Left colon (tissue), 2 donors: Measurements from ENCODE around the gene AMFR. TPM values are rescaled to one million over a fixed set of nuclear protein-coding genes. Genes with fewer than 3 reads are reported as not detected.

ENCODE experiments used
- ATAC-seq: fragments of 200-7000 bp; cut with Tn5 transposase; one replicate; pipeline ENCODE4 v1.9.1; 2020; ENCODE audit warnings: mild to moderate bottlenecking, moderate library complexity
- DNase-seq, 2 donors: peaks; one replicate each; pipeline ENCODE4 v3.0.0-alpha.2; 2020
- intact Hi-C, 2 donors: fragments of 100-400 bp; cut with DNase I in 1 of 2; cut with micrococcal nuclease in 1 of 2; formaldehyde crosslinking; loops; one replicate each; pipeline versions ENCODE4 v1.11.2 to v1.14.0; 2022; cut with DNase I, micrococcal nuclease
- total RNA-seq, 2 donors: library from RNA; stranded (reverse); fragmentation: NEBNext Ultra II Directional; extraction: Animal tissue kit (Norgen Biotek cat#: 25700); gene quantifications; one replicate each; pipeline ENCODE4 v1.2.1, GENCODE V29; 2021
- donor health status: DM: no; HTN: no; CAD: no.
- donor health status: DM: yes; HTN: yes; CAD: no.

AMFR gene
- total RNA-seq, 2 donors from 2014 or later, result 87.2 to 111 TPM

DNA sequence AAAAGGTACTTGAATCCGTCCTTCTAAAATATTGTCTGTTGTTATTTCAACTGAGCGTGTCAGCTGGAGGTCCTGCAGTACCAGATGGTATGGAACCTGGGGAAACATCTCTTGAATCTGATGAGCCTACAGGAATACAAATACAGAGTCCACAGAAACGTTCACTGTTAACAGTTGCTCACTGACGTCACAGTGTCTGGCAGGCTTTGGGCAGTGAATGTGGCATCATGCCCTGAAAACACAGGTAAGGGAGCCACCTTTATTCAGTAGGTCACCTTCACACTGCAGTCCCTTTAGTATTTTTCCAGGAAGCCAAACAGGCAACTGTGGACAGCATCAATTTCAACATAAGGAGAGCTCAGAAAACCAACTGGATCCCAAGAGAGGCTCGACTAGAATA is 56.1 kb downstream of the AMFR start:
- no peak for DNase-seq
- ATAC-seq, result no peak
- intact Hi-C loops, result no loop called here

DNA sequence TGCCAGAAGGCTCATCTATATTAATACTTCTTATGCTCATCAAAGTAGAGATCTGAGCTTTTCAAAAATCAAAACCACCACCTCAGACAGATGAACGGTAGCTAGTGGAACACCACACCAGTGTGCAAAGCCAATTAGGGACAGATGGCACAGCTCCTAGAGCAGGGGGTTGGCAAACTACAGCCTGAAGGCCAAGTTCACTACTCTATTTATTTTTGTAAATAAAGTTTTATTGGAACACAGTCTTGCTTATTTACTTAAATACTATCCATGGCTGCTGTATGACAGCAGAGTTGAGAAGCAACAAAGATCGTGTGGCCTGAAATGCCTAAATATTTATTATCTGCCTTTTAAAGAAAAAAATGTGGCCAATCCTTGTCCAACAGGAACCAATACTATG is 56.8 kb downstream of the AMFR start:
- ATAC-seq, result no peak
- intact Hi-C loops, result no loop called here

DNA sequence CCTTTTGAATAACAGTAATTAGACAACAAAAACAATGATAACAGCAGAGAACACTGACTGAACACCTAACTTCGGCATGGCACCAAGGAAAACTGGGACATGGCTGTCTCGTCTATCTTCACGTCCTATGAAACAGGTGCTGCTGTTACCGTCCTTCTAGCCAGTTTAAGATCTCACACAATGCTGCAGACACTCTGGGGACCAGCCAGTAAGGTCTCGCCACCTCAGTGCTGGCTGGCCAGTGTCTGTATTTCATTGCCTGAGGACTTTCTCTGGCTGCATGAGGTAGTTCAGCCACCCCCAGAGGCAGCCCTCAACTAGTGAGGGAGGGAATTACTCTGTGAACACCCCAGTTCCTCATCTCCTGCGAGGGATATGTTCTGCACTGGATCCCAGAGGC is 57.6 kb downstream of the AMFR start:
- no peak for ATAC-seq
- no peak for DNase-seq

More for the DNA sequence above, 56.8 kb downstream of the AMFR start:
- DNase-seq, result no peak

DNA sequence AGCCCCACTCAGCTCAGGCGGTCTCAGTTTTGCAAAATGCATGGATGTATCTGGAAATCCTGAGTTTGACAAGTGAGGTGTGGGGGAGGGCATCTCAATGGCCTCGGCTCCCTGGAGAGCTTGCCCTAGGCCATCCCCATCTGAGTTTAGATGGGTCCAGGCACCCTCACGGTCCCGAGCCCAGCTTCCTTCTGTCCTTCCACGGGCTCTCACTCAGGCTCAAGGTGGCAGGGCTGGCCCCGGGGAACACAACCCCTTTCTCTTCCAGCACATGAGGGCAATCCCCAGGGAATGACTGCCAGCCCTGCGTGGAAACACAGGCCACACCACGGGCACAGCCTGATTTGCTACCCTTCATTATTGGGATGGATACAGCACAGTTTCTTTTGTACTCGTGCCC is 58.4 kb downstream of the AMFR start:
- DNase-seq, result no peak
- intact Hi-C loops, result no loop called here
- no peak for ATAC-seq

More for the DNA sequence above, 57.6 kb downstream of the AMFR start:
- intact Hi-C loops, result no loop called here

DNA sequence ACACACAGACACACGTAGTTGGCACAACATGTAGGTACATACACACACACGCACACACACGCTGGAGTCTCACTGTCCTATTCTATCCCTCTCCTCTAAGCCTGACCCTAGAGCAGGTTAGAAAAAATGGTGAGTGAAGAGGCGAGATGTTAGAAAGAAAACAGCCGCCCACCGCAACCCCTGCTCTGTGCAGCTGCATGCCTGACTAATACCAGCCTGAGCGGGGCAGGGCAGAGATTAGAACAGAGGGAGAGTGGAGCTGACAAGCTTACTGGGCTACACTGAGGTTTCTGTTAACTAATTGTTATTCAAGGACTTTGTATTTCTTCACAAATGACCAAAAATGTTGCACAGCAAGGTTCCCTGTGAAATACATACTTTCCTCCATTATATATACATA is 59.8 kb downstream of the AMFR start:
- intact Hi-C loops, result no loop called here
- ATAC-seq, result no peak

DNA sequence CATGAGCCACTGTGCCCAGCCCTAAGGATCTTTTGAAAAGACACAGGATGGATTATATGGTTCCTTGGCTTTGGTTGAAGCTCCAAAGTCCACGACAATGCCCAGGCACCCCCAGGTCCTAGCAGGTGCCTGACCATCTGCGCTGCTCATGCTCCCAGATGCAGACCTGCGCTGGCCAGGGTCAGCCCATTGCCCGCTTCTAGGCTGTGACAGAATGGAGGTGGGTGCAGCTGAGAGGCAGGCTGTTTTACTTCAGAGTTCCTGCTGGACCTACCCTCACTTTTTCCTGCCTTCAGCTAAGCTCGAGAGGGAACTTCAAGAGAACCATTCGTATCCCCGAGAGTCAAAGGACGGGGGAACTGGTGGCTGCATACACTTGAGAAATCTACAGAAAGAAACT is 60.5 kb downstream of the AMFR start:
- intact Hi-C loops, result no loop called here
- DNase-seq (no peak), ATAC-seq (no peak)

More for the DNA sequence above, 59.8 kb downstream of the AMFR start:
- DNase-seq, result no peak

DNA sequence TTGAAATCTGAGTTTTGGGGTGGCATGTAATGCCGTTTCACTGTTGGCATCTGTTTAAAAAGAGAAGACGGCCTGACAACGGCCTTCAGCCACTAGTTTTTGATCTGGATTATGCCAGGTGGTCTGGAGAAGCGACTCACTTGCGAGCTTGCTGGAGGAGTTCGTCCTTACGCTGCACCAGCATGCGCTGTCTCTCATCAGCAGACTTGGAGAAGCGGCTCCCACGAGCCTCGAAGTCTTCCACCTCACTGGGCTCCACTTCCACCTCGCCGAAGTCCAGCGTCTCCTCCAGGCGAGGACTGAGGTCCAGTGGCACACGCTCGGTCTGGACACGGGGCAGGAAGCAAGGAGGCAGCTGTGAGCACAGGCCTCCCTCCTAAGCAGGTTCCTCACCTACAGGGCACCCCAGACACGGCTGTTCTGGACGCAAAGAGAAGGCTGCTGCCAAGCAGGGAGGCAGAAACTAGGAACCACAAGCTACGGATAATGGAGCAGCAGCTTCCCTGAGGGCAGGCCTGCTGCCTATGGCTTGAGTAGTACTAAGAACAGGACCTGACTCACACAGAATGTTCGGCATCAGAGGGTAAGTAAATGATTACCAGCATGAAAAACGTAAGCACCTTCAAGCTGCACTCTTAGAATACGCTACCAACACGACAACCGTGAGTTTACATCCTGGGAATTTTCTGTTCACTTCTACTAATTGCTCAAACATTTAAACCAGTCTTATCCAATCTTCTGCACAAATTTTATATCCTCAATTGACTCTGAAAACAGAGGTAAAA is 61.4 kb downstream of the AMFR start:
- no peak for DNase-seq
- intact Hi-C loops, result no loop called here
- no peak for ATAC-seq

DNA sequence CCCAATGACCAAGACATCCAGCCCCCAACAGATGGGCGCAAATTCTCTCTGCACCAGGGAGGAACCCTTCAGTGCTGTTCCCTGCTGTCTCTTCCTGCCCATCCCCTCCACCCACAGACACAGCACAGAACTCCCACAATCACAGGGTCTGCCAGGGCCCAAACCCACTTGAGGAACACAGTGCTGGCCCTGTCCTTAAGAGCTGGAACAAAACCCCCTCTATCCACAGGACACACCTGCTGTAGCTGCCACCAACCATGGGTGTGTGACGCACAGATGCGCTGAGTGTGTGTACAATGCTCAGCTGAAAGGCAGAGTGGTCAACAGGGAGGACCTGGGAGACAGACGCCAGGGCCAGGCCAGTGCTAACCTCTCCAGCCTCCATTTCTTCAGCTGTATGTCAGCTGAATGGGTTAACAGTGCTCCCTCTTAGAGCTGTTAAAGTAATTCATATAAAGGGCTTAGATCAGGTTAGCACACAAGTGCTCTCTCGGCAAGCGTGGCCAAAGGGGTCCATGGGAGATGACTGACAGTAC is 62.1 kb downstream of the AMFR start:
- intact Hi-C loops, result no loop called here
- ATAC-seq (no peak), DNase-seq (no peak)

DNA sequence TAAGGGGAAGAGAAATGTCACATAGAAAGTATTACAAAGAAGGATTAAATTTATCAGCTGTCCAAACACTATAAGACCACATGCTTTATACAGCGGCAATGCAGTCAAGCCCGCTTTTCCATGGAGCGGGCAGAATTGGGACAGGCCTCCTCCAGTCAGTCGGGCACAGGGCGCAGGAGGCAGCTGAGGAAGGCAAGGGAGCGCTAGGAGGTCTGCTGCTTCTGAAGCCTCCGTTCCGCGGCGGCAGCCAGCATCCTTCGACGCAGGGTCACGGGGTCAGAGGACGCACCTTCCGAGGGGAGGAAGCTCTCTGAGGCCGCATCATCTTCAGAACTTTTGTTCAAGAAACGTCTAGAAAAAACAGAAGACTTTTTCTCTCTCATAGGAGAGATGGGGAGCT is 62.6 kb downstream of the AMFR start:
- intact Hi-C loops, result no loop called here
- ATAC-seq, result no peak
- no peak for DNase-seq

DNA sequence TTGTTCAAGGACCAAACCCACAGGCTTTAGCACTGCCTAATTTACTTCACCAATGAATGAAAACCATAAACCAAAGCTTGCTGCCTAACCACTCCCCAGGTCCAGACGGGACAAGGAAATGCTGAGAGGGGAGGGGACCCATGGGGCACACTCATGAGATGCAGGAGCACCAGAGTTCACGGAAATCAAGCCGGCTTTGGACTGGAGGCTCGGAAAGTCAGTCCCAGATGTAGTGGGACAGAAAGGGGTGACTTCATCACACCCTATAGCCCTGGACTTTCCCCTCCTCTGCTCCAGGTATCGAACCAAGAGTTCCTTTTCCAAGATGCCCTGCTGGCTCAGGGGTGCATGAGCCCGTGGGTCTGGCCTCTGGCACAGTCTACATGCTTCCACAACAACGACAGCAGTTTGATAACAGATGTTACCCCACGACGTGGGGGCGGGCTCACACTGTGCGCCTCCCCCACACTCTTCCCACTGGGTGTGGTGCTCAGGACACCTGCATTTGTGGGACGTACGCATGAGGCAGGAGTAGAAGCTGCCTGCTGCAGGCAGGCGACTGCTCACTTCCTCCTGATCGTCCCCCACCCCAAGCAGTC is 63.2 kb downstream of the AMFR start:
- intact Hi-C loops, result no loop called here
- ATAC-seq (no peak), DNase-seq (no peak)

DNA sequence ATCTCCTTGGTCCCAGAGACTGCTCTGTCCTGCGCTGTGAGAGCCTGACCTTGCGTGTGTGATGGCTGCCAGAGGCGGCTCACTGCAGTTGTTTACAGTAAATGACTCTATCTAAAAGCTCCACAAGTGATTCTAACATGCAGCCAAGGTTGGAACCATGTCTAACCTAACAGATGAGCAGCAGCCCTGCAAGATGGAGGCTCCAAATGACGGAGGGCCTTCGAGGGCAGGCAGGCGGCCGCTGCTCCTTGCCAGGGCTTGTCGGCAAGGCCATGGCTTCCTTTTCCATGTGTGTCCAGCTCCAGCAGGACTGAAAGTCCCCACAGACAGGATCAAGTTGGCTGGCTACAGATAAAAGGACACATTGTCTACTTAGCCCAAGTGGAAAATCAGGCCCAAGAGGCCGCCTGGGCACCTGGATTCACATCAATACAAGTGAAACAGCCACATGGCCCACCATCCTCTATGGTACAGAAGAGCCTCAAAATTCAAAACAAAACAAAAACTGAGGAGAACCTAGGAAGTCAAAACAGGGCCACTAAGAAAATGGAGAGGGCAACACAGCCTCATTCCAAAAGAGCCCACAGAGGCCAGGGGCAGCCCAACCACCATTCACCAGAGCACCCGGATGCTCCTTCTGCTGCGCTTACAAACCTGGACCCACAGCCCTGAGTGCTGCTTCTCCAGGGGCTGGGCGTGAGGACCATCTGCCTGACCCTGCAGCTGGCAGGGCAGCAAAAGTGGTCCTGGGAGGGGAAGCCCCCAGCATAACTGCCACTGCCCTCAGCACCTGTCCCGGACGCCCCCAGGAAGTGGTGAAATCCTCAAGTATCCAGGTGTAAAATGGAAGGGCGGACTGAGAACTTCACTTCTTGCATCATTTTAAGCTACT is 65.0 kb downstream of the AMFR start:
- intact Hi-C loops, result no loop called here
- ATAC-seq (no peak), DNase-seq (no peak)

DNA sequence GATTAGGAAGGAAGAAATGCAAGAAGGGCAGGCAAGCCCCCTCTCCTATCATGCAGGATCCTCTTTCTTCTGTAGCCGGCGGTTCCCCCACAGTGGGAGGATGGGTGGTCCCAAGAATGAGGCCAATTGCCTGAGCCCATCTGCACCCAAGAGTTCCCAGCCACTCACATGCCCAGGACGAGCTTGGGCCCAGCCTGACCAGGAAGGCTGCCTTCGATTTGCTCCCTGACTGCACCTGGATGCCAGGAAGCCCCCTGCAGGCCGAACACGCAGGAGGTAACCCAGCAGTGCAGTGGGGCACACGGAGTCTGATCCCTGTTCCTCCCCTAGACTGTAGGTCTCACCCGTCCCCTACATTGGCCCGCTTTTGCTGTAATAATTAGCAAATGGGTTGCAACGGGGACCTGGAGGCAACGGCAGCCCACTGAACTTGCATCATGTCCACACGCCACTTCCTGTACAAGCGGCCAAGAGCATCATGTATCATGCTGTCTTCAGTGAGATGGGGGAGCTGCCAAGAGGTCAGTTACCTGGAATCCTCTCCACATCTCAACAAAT is 67.5 kb downstream of the AMFR start:
- intact Hi-C loops, result no loop called here
- DNase-seq (peak in 1 of 2 donors; percentile 26), ATAC-seq (no peak)

DNA sequence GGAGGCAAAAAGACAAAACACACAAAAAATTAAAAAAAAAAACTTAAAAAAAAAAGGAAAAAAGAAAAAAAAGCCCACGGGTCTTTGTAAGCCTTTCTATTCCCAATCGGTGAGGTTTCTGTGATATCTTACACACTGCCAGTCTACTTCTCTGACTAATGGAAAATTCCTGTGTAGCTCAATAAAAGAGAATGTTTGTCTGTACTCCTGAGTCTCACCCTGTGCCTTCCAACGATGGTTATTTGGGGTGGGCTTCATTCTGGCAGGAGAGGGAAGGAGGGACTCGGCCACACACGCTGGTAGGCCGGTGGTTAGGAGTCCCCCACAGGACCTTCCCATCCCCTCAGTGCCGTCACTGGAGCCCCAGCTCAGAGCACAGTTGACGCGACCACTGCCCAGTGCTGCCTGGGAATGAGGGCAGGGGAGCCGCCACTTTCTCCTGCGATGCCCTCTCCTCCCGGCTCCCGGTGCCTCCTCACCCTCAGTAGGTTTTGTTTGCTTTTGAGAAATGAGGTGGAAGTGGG is 68.0 kb downstream of the AMFR start:
- DNase-seq (peak in 1 of 2 donors; percentile 20), ATAC-seq (peak; percentile 27)
- intact Hi-C loops, result no loop called here

DNA sequence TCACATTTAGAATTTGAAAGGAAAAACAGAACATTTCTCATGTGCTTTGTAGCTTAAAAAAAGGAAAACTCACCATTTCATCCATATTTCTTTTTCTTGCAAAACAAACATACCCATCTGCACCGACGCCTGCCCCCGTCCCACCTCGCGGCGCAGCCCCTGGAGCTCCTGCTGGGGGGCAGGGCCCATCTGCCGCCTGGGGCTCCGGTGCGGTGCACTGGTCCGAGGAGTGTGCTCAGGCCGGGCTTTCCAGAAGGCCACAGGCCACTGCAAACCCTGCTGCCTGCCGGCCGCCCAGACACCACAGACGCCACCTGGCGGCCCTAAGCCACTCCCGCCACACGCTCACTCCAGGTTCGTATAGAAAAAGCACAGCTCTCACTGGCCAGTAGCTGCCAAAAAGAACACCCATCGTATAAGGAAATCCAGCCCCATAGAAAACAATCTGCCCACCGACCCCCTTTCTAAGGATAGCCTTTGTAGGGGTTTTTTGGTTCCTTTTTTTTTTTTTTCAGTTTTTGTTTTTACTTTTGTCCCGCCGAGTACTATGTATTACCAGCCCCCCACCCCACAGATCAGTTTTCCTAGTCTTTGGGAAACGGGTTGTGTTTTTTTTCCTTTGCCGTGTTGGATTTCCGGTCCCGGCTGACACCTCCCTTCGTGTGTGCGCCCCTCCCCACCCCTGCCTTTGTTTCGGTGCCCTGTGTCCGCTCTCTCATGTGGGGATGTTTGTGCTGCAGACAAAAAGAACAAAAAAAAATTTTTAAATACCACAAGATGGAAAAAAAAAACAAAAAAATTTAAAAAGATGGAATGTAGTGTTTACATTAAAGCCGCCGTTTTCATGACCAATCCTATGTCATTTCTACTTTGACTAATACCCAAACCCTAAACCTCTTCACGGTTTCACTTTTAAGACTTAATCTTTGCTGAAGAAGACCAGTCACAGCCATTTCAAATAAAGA is 68.8 kb downstream of the AMFR start:
- DNase-seq (peak; percentile 66 to 82), ATAC-seq (peak; percentile 94)
- intact Hi-C loops, result no loop called here

DNA sequence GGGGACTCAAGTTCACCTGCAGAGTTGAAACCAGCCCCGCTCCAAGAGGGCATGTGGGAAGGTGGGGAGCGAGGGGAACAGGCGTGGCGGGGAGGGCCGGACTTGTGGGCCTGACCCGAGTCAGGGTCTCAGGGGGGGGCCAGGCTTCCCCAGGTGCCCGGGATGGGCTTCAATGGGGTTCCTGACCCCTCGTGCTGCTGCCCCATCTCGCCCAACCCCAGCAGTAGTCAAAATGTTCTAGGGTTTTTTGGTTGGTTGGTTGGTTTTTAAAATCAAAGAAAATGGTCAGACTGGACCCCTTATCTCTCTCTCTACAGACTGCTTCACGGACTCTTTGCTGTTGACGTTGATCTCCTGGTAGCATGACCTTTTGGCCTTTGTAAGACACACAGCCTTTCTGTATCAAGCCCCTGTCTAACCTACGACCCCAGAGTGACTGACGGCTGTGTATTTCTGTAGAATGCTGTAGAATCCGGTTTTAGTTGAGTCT is 69.5 kb downstream of the AMFR start:
- DNase-seq, result peak in 1 of 2 donors; percentile 12
- ATAC-seq, result no peak
- intact Hi-C loops, result no loop called here

DNA sequence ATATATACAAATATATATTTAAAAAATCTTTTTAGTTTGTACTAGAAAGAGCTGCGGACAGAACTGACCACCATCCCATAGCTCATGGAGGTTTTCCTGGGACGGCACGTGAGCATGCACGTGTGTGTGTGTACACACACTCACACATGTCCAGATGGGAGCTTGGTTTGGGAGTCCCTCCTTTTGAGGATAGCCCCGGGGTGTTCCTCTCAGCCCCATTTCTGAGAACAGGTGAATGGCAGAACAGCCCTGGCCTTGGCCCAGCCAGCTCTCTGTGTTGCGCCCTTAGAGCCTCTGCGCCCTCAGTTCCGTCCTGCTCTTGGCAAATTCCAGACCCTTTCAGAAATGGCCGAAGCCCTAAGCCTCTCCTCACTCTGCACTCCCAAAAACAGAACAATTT is 70.1 kb downstream of the AMFR start:
- no peak for ATAC-seq

DNA sequence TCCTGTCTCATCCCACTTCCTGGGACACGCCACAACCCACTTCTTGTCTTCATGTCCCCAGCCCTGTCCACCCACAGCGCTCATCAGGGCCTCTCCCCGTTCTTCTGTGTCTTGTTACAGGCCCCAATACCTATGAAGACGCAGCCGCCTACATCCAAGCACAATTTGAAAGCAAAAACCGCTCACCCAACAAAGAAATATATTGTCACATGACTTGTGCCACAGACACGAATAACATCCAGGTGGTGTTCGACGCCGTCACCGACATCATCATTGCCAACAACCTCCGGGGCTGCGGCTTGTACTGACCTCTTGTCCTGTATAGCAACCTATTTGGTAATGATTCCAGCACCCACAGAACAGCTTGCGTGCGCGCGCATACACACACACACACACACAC is 70.6 kb downstream of the AMFR start:
- intact Hi-C loops, result no loop called here
- ATAC-seq (no peak), DNase-seq (peak in 1 of 2 donors; percentile 18)

More for the DNA sequence above, 70.1 kb downstream of the AMFR start:
- intact Hi-C loops, result no loop called here
- peak in 1 of 2 donors; percentile 12 for DNase-seq

DNA sequence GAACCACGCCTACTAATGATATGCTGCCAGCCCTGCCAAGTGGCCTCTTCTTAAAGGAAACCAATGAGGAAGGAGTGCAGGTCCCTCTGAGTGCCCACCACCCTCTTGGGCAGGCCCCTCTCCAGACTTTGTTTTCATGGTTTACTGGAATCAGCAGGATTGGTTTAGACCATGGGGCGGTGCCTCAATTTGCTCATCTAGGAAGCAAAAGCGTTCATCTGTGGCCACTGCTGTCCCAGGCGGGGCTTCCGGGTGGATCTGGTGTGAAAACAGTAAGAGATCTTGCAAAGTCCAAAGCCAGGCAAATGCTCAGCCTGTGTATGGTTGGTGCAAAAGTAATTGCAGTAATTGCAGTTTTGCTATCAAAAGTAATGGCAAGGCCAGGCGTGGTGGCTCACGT is 71.3 kb downstream of the AMFR start:
- DNase-seq (peak in 1 of 2 donors; percentile 16), ATAC-seq (no peak)
- intact Hi-C loops, result no loop called here
